ENCODE data around the gene CCDC93. TPM values are rescaled to one million over a fixed set of nuclear protein-coding genes. Genes with fewer than 3 reads are reported as not detected.

The CCDC93 gene
- 10 to 100 TPM; 31.7 to 31.8 TPM for total RNA-seq

GRCh38 chr2:118013724-118014491 is at the start of gene CCDC93:
TSS of gene CCDC93 (minus strand) at chr2:118014070. CDS start at chr2:118013995, 75 bp downstream.

Other genes starting within 250 kb of the CCDC93 start
- gene DDX18, start 199.4 kb downstream of the CCDC93 start, total RNA-seq = 10 to 100 TPM; 74.9 to 77.0 TPM
- gene INSIG2, start 74.4 kb upstream of the CCDC93 start, total RNA-seq = 10 to 100 TPM; 26.1 to 28.2 TPM

Data from activated naive CD4-positive, alpha-beta T cell treated with anti-CD3 and anti-CD28 coated beads, Interleukin-2, amount 10 ng/mL, durations not matched to agents 5 hours and 36 hours (primary cell).